Vagina (tissue), 2 donors: ENCODE data around the gene NRG2. TPM values are rescaled to one million over a fixed set of nuclear protein-coding genes. Genes with fewer than 3 reads are reported as not detected.

Experiments
- DNase-seq, 2 donors: peaks; one replicate each; pipeline ENCODE4 v3.0.0-alpha.2; 2017; ENCODE audit errors: extremely low spot score in 2 of 2
- H3K27ac ChIP-seq: fragments of 200-600 bp; sonication (generic); one replicate; pipeline ENCODE4 v1.5.1; 2019
- H3K27me3 ChIP-seq: fragments of 200-600 bp; sonication (generic); one replicate; pipeline ENCODE4 v1.5.1; 2019
- H3K36me3 ChIP-seq, 2 donors: fragments of 200-600 bp; sonication (generic); one replicate each; pipeline ENCODE4 v1.5.1; 2017 to 2019
- H3K4me1 ChIP-seq: fragments of 200-600 bp; sonication (generic); one replicate; pipeline ENCODE4 v1.5.1; 2019
- H3K4me3 ChIP-seq, 2 donors: fragments of 200-600 bp; sonication (generic); 1 replicate in 1 of 2; 2 replicates in 1 of 2; pipeline ENCODE4 v1.5.1; 2016 to 2019
- H3K9me3 ChIP-seq: fragments of 200-600 bp; sonication (generic); one replicate; pipeline ENCODE4 v1.5.1; 2019
- POLR2A ChIP-seq, 2 donors: fragments of 450-650 bp; IDR thresholded peaks; one replicate each; pipeline ENCODE4 v1.6.1; 2017; ENCODE audit warnings: antibody characterized with exemption in 2 of 2, mild to moderate bottlenecking in 2 of 2, moderate library complexity in 2 of 2
- POLR2AphosphoS5 ChIP-seq, 2 donors: sonication (generic); formaldehyde crosslinking; IDR thresholded peaks; one replicate each; pipeline ENCODE4 v1.9.0; 2017; ENCODE audit warnings: antibody characterized with exemption in 2 of 2, mild to moderate bottlenecking in 2 of 2, low read depth in 1 of 2; ENCODE audit not compliant: insufficient read depth in 1 of 2
- intact Hi-C: fragments of 100-400 bp; cut with DNase I; formaldehyde crosslinking; loops from one replicate; pipeline ENCODE4 v1.15.1; 2023
- total RNA-seq: library from RNA; depleted of rRNA; stranded (reverse); fragments of >200 nt; gene quantifications from one replicate; pipeline ENCODE4 v1.2.3, GENCODE V29; 2016
- TF ChIP-seq, protein P1 (sequence below), 3 experiments: fragments of 450-650 bp in 2 of 3; fragments of 200-600 bp in 1 of 3; sonication (generic) in 1 of 3; IDR thresholded peaks; one replicate each; pipeline ENCODE4 v1.5.1; 2017 to 2019; ENCODE audit warnings: antibody characterized with exemption in 3 of 3, mild to moderate bottlenecking in 2 of 3, moderate library complexity in 2 of 3

The NRG2 gene
- total RNA-seq, 1 donor from 2014 or later: 5.2 TPM

GRCh38 chr5:139946440-139946839, 96.7 kb downstream of the NRG2 start:
- Histone ChIP-seq H3K4me1 (no peaks in the 10 kb centered on the region), H3K9me3 (no peaks in the 10 kb centered on the region), H3K27me3 (no peaks in the 10 kb centered on the region), H3K4me3 (no peak overlapping the region), H3K27ac (no peak overlapping the region), H3K36me3 (no peaks in the 10 kb centered on the region)
- DNase-seq: no peak
- intact Hi-C loops: no loop called here
- TF ChIP-seq POLR2AphosphoS5 (IDR thresholded peaks at IDR 0.05; ENCODE audit: insufficient read depth in 1 of 2, low read depth in 1 of 2): no peak
- TF ChIP-seq, protein P1, sequence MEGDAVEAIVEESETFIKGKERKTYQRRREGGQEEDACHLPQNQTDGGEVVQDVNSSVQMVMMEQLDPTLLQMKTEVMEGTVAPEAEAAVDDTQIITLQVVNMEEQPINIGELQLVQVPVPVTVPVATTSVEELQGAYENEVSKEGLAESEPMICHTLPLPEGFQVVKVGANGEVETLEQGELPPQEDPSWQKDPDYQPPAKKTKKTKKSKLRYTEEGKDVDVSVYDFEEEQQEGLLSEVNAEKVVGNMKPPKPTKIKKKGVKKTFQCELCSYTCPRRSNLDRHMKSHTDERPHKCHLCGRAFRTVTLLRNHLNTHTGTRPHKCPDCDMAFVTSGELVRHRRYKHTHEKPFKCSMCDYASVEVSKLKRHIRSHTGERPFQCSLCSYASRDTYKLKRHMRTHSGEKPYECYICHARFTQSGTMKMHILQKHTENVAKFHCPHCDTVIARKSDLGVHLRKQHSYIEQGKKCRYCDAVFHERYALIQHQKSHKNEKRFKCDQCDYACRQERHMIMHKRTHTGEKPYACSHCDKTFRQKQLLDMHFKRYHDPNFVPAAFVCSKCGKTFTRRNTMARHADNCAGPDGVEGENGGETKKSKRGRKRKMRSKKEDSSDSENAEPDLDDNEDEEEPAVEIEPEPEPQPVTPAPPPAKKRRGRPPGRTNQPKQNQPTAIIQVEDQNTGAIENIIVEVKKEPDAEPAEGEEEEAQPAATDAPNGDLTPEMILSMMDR (IDR thresholded peaks at IDR 0.05): no peak
- no peak for TF ChIP-seq POLR2A (IDR thresholded peaks at IDR 0.05)

DNA sequence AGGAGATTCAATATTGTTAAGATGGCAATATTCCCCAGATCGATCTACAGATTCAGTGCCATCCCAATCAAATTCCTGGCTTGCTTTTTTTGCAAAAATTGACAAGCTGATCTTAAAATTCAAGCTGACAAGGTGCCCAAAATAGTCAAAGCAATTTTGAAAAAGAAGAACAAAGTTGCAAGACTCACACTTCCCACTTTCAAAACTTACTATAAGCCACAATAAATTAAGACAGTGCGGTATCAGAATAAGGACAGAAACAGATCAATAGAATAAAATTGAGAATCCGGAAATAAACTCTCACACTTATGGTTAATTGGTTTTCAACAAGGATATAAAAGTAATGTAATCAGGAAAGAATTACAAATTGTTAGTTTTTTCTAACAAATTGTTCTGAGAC, 97.1 kb downstream of the NRG2 start:
- H3K36me3 ChIP-seq: no peaks in the 10 kb centered on the region
- TF ChIP-seq POLR2A (IDR thresholded peaks at IDR 0.05) (no peak), POLR2AphosphoS5 (IDR thresholded peaks at IDR 0.05; ENCODE audit: insufficient read depth in 1 of 2, low read depth in 1 of 2) (no peak)
- TF ChIP-seq, protein P1 (IDR thresholded peaks at IDR 0.05): no peak
- H3K9me3 ChIP-seq: no peaks in the 10 kb centered on the region
- no peaks in the 10 kb centered on the region for H3K4me1 ChIP-seq
- H3K27ac ChIP-seq: no peak overlapping the region
- no peak for DNase-seq
- intact Hi-C loops: no loop called here
- H3K4me3 ChIP-seq: no peak overlapping the region
- H3K27me3 ChIP-seq: no peaks in the 10 kb centered on the region

- TF ChIP-seq POLR2AphosphoS5 (IDR thresholded peaks at IDR 0.05; ENCODE audit: insufficient read depth in 1 of 2, low read depth in 1 of 2) (no peak), POLR2A (IDR thresholded peaks at IDR 0.05) (no peak)
- TF ChIP-seq, protein P1 (IDR thresholded peaks at IDR 0.05): no peak
- Histone ChIP-seq H3K27me3 (no peaks in the 10 kb centered on the region), H3K4me1 (no peaks in the 10 kb centered on the region), H3K9me3 (no peaks in the 10 kb centered on the region), H3K27ac (no peak overlapping the region), H3K4me3 (no peak overlapping the region), H3K36me3 (no peaks in the 10 kb centered on the region)
- intact Hi-C loops: no loop called here
- DNase-seq: no peak
These were observed 100.9 kb downstream of the NRG2 start for GRCh38 chr5:139942243-139942642.

- Histone ChIP-seq H3K36me3 (no peaks in the 10 kb centered on the region), H3K4me1 (no peaks in the 10 kb centered on the region), H3K27me3 (no peaks in the 10 kb centered on the region), H3K4me3 (no peak overlapping the region), H3K27ac (no peak overlapping the region), H3K9me3 (no peaks in the 10 kb centered on the region)
- DNase-seq: no peak
- TF ChIP-seq POLR2AphosphoS5 (IDR thresholded peaks at IDR 0.05; ENCODE audit: insufficient read depth in 1 of 2, low read depth in 1 of 2): no peak
- TF ChIP-seq, protein P1 (IDR thresholded peaks at IDR 0.05): no peak
- TF ChIP-seq POLR2A (IDR thresholded peaks at IDR 0.05): no peak
- intact Hi-C loops: no loop called here
These were observed 112.7 kb downstream of the NRG2 start for GRCh38 chr5:139930406-139930805.

GRCh38 chr5:139926797-139927503, 116.1 kb downstream of the NRG2 start:
- Histone ChIP-seq H3K4me3 (no peak overlapping the region), H3K9me3 (no peaks in the 10 kb centered on the region), H3K4me1 (no peaks in the 10 kb centered on the region), H3K27ac (no peak overlapping the region), H3K27me3 (no peaks in the 10 kb centered on the region), H3K36me3 (no peaks in the 10 kb centered on the region)
- DNase-seq: no peak
- intact Hi-C loops: no loop called here
- TF ChIP-seq, protein P1 (IDR thresholded peaks at IDR 0.05): no peak
- TF ChIP-seq POLR2A (IDR thresholded peaks at IDR 0.05) (no peak), POLR2AphosphoS5 (IDR thresholded peaks at IDR 0.05; ENCODE audit: insufficient read depth in 1 of 2, low read depth in 1 of 2) (no peak)
